Left lobe of liver (tissue), 2 donors: ENCODE data around the gene FTCD. TPM values are rescaled to one million over a fixed set of nuclear protein-coding genes. Genes with fewer than 3 reads are reported as not detected.
"Not testable (repeated sequence)": the region's sequence is repeated elsewhere in the genome, so short reads cannot be mapped to it uniquely, and the experiment has no call there.

Experiments used
- ATAC-seq: fragments of 200-7000 bp; cut with Tn5 transposase; one replicate; pipeline ENCODE4 v1.9.1; 2020; ENCODE audit warnings: mild to moderate bottlenecking, moderate library complexity
- DNase-seq: peaks from one replicate; pipeline ENCODE4 v3.0.0-alpha.2; 2020; ENCODE audit warnings: low spot score
- total RNA-seq: library from RNA; stranded (reverse); gene quantifications from one replicate; pipeline ENCODE4 v1.2.1, GENCODE V29; 2021
- donor health status: DM: no; HTN: no; CAD: no; lungs with moderate emphysema.
- donor health status: DM: no; HTN: yes; CAD: no.

Gene FTCD
- total RNA-seq: 668 TPM

- DNase-seq: peak; percentile 94
- peak; percentile 68 for ATAC-seq
These were observed at the start of gene FTCD for GRCh38 chr21:46155514-46156377. Gene FTCD (minus strand): TSS chr21:46155579. CDS start chr21:46155523, 56 bp downstream.

- ATAC-seq (no peak), DNase-seq (no peak)
These were observed 49.8 kb upstream of the FTCD start for GRCh38 chr21:46205166-46205565.

- ATAC-seq: no peak
- DNase-seq: no peak
These were observed 47.8 kb upstream of the FTCD start for GRCh38 chr21:46203203-46203600.

GRCh38 chr21:46202592-46203202 is 47.3 kb upstream of the FTCD start:
- ATAC-seq (no peak), DNase-seq (no peak)

- not testable (repeated sequence) for ATAC-seq
- peak; percentile 44 for DNase-seq
These were observed 45.8 kb upstream of the FTCD start for GRCh38 chr21:46200877-46201803.

GRCh38 chr21:46199436-46200373 is 44.3 kb upstream of the FTCD start:
- ATAC-seq: no peak

GRCh38 chr21:46196733-46197132 is 41.4 kb upstream of the FTCD start:
- ATAC-seq: no peak
- DNase-seq: peak; percentile 40

More at GRCh38 chr21:46199436-46200373, 44.3 kb upstream of the FTCD start:
- DNase-seq: peak; percentile 14

GRCh38 chr21:46195595-46196195 is 40.3 kb upstream of the FTCD start:
- DNase-seq (peak; percentile 39), ATAC-seq (no peak)

- ATAC-seq (no peak), DNase-seq (peak; percentile 39)
These were observed 39.3 kb upstream of the FTCD start for GRCh38 chr21:46194374-46195334.

GRCh38 chr21:46193829-46194373 is 38.5 kb upstream of the FTCD start:
- peak; percentile 35 for DNase-seq
- no peak for ATAC-seq

GRCh38 chr21:46191686-46192575 is 36.6 kb upstream of the FTCD start:
- DNase-seq (no peak), ATAC-seq (no peak)

- DNase-seq (no peak), ATAC-seq (no peak)
These were observed 35.9 kb upstream of the FTCD start for GRCh38 chr21:46191257-46191685.

GRCh38 chr21:46190491-46191131 is 35.2 kb upstream of the FTCD start:
- ATAC-seq (no peak), DNase-seq (no peak)

GRCh38 chr21:46189959-46190490 is 34.6 kb upstream of the FTCD start:
- peak; percentile 20 for ATAC-seq

GRCh38 chr21:46189213-46189958 is 34.0 kb upstream of the FTCD start:
- ATAC-seq (no peak), DNase-seq (no peak)

More at GRCh38 chr21:46189959-46190490, 34.6 kb upstream of the FTCD start:
- DNase-seq: no peak
